GM04504 (cell line): Measurements from ENCODE around the gene LDLRAD1.
"Not testable (repeated sequence)": the region's sequence is repeated elsewhere in the genome, so short reads cannot be mapped to it uniquely, and the experiment has no call there.

Source experiments
- DNase-seq: peaks from one replicate; pipeline ENCODE4 v3.0.0-alpha.2; 2012; ENCODE audit warnings: low read depth

Gene LDLRAD1

GRCh38 chr1:53992085-53992874 is 25.7 kb downstream of the LDLRAD1 start:
- DNase-seq: no peak

- DNase-seq: no peak
Measured at GRCh38 chr1:53987880-53988279, 30.1 kb downstream of the LDLRAD1 start.

- no peak for DNase-seq
Measured at GRCh38 chr1:53986458-53986857, 31.5 kb downstream of the LDLRAD1 start.

- no peak for DNase-seq
Measured at GRCh38 chr1:53984726-53985125, 33.3 kb downstream of the LDLRAD1 start.

GRCh38 chr1:53982763-53983104 is 35.3 kb downstream of the LDLRAD1 start:
- DNase-seq: no peak

GRCh38 chr1:53982034-53982762 is 35.8 kb downstream of the LDLRAD1 start:
- peak; percentile 24 for DNase-seq

- no peak for DNase-seq
Measured at GRCh38 chr1:53981220-53981619, 36.8 kb downstream of the LDLRAD1 start.

GRCh38 chr1:53979712-53980450 is 38.1 kb downstream of the LDLRAD1 start:
- DNase-seq: no peak

- DNase-seq: no peak
Measured at GRCh38 chr1:53975861-53976260, 42.1 kb downstream of the LDLRAD1 start.

GRCh38 chr1:53971718-53972117 is 46.3 kb downstream of the LDLRAD1 start:
- DNase-seq: no peak

- not testable (repeated sequence) for DNase-seq
Measured at GRCh38 chr1:53969323-53969722, 48.7 kb downstream of the LDLRAD1 start.

GRCh38 chr1:53968125-53968513 is 49.9 kb downstream of the LDLRAD1 start:
- no peak for DNase-seq

- DNase-seq: no peak
Measured at GRCh38 chr1:53967409-53968124, 50.4 kb downstream of the LDLRAD1 start.

- no peak for DNase-seq
Measured at GRCh38 chr1:53966794-53967193, 51.2 kb downstream of the LDLRAD1 start.

- DNase-seq: no peak
Measured at GRCh38 chr1:53964109-53964508, 53.9 kb downstream of the LDLRAD1 start.

GRCh38 chr1:53963460-53963859 is 54.5 kb downstream of the LDLRAD1 start:
- DNase-seq: no peak

- DNase-seq: no peak
Measured at GRCh38 chr1:53962395-53962794, 55.6 kb downstream of the LDLRAD1 start.

- DNase-seq: no peak
Measured at GRCh38 chr1:53959664-53960250, 58.2 kb downstream of the LDLRAD1 start.
